Thoracic aorta (tissue), 2 donors: ENCODE measurements around the gene ADAMTSL1. TPM values are rescaled to one million over a fixed set of nuclear protein-coding genes. Genes with fewer than 3 reads are reported as not detected.

Experiments used
- ATAC-seq: fragments of 150-250 bp; one replicate; pipeline ENCODE4 v1.8.0; 2017; ENCODE audit warnings: low read depth; ENCODE audit not compliant: insufficient number of reproducible peaks, low FRiP score
- DNase-seq: peaks from one replicate; pipeline ENCODE4 v3.0.0-alpha.2; 2020; ENCODE audit warnings: low spot score
- H3K27ac ChIP-seq, 2 donors: fragments of 200-600 bp; sonication (generic); 1 replicate in 1 of 2; 2 replicates in 1 of 2; pipeline ENCODE4 v1.5.1; 2016; ENCODE audit warnings: mild to moderate bottlenecking in 2 of 2, moderate library complexity in 2 of 2
- H3K27me3 ChIP-seq: fragments of 200-600 bp; sonication (generic); replicated peaks from 2 replicates; pipeline ENCODE4 v1.6.0; 2016; ENCODE audit warnings: mild to moderate bottlenecking; ENCODE audit not compliant: insufficient read depth
- H3K36me3 ChIP-seq: fragments of 200-600 bp; sonication (generic); one replicate; pipeline ENCODE4 v1.5.1; 2016
- H3K4me1 ChIP-seq, 2 donors: fragments of 200-600 bp; sonication (generic); 1 replicate in 1 of 2; 2 replicates in 1 of 2; pipeline versions ENCODE4 v1.5.1 to v1.6.0; 2016; ENCODE audit warnings: low read depth in 2 of 2, mild to moderate bottlenecking in 1 of 2; ENCODE audit not compliant: control insufficient read depth in 1 of 2
- H3K4me3 ChIP-seq: fragments of 200-600 bp; sonication (generic); 2 replicates; pipeline ENCODE4 v1.5.1; 2016; ENCODE audit warnings: mild to moderate bottlenecking
- H3K9me3 ChIP-seq: fragments of 200-600 bp; sonication (generic); 2 replicates; pipeline ENCODE4 v1.5.1; 2016
- total RNA-seq, 2 donors: library from RNA; depleted of rRNA; stranded (reverse); fragments of >200 nt; gene quantifications; one replicate each; pipeline versions ENCODE4 v1.1.0 to v1.2.3, GENCODE V29; 2016
- TF ChIP-seq, protein P1 (sequence below): fragments of 200-600 bp; sonication (generic); IDR thresholded peaks from one replicate; pipeline ENCODE4 v1.5.1; 2019; ENCODE audit warnings: antibody characterized with exemption

The ADAMTSL1 gene
- total RNA-seq, 2 donors from 2014 or later: 61.4 to 75.5 TPM

GRCh38 chr9:18575686-18576085 lies 101.7 kb downstream of the ADAMTSL1 start:
- no peaks in the 10 kb centered on the region for H3K36me3 ChIP-seq
- no peak for ATAC-seq
- peaks cover 1% of the 10 kb centered on the region in 2 donors for H3K4me1 ChIP-seq
- no peaks in the 10 kb centered on the region for H3K27me3 ChIP-seq
- no peak overlapping the region for H3K4me3 ChIP-seq
- no peak for DNase-seq
- TF ChIP-seq, protein P1, sequence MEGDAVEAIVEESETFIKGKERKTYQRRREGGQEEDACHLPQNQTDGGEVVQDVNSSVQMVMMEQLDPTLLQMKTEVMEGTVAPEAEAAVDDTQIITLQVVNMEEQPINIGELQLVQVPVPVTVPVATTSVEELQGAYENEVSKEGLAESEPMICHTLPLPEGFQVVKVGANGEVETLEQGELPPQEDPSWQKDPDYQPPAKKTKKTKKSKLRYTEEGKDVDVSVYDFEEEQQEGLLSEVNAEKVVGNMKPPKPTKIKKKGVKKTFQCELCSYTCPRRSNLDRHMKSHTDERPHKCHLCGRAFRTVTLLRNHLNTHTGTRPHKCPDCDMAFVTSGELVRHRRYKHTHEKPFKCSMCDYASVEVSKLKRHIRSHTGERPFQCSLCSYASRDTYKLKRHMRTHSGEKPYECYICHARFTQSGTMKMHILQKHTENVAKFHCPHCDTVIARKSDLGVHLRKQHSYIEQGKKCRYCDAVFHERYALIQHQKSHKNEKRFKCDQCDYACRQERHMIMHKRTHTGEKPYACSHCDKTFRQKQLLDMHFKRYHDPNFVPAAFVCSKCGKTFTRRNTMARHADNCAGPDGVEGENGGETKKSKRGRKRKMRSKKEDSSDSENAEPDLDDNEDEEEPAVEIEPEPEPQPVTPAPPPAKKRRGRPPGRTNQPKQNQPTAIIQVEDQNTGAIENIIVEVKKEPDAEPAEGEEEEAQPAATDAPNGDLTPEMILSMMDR: no peak
- no peaks in the 10 kb centered on the region for H3K9me3 ChIP-seq
- no peak overlapping the region for H3K27ac ChIP-seq

DNA sequence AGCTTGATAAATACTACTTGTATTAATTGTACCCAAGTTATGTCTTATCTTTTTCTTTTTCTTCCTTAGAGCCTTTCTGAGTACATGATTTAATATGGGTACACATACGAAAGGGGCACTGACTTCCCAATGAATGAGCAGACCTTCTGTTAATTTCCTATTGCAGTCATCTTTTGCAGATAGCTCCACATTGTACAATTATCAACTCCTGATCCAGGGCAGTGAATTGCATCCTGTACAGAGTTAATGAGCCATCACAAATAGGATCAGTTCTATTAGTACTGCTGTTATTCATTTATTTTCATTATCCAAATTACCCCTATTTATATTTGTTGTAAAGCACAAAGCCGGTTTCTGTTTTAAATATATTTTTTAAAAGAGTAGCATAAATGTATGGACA lies 105.6 kb downstream of the ADAMTSL1 start:
- Histone ChIP-seq H3K4me3 (no peak overlapping the region), H3K27me3 (no peaks in the 10 kb centered on the region), H3K4me1 (no peaks in the 10 kb centered on the region), H3K27ac (no peak overlapping the region), H3K9me3 (no peaks in the 10 kb centered on the region), H3K36me3 (no peaks in the 10 kb centered on the region)
- no peak for ATAC-seq
- DNase-seq: no peak
- TF ChIP-seq, protein P1: no peak

DNA sequence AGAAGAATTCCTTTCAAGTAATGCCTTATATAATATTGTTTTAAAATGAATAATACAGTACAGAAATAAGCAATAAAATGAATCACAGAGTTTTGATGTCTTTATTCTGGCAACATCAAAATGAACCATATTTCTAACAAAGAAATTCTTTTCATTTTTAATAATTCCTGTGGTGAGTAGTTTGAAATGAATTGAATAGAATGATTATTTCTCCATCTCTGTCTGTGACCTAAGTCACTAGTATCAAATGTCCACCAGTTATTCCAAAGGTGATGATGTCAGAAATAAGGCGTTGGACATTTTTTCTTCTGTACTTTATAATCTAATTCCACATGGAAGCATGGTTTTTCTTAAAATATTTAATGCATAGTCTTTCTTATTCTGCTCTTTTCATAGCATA lies 106.2 kb downstream of the ADAMTSL1 start:
- no peak for DNase-seq
- Histone ChIP-seq H3K27me3 (no peaks in the 10 kb centered on the region), H3K36me3 (no peaks in the 10 kb centered on the region), H3K27ac (no peak overlapping the region), H3K4me1 (no peaks in the 10 kb centered on the region), H3K9me3 (no peaks in the 10 kb centered on the region), H3K4me3 (no peak overlapping the region)
- TF ChIP-seq, protein P1: no peak
- no peak for ATAC-seq

DNA sequence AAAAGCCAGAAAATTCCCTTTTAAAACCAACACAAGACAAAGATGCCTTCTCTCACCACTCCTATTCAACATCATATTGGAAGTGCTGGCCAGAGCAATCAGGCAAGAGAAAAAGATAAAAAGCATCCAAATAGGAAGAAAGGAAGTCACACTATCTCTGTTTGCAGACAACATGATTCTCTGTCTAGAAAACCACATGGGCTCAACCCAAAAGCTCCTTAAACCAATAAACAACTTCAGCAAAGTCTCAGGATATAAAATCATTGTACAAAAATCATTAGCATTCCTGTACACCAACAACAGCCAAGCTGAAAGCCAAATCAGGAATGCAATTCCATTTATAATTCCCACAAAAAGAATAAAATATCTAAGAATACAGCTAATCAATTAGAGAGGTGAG lies 112.0 kb downstream of the ADAMTSL1 start:
- no peak for DNase-seq
- Histone ChIP-seq H3K4me1 (no peaks in the 10 kb centered on the region), H3K9me3 (no peaks in the 10 kb centered on the region), H3K36me3 (no peaks in the 10 kb centered on the region), H3K4me3 (no peak overlapping the region), H3K27me3 (no peaks in the 10 kb centered on the region), H3K27ac (no peak overlapping the region)
- ATAC-seq: no peak
- TF ChIP-seq, protein P1: no peak

- Histone ChIP-seq H3K36me3 (no peaks in the 10 kb centered on the region), H3K27me3 (no peaks in the 10 kb centered on the region), H3K4me3 (no peak overlapping the region), H3K27ac (no peak overlapping the region), H3K9me3 (peaks cover 4% of the 10 kb centered on the region), H3K4me1 (no peaks in the 10 kb centered on the region)
- DNase-seq (no peak), ATAC-seq (no peak)
- TF ChIP-seq, protein P1: no peak
Measured at GRCh38 chr9:18588002-18588401, 114.0 kb downstream of the ADAMTSL1 start.
